CD4-positive, alpha-beta T cell (primary cell): ENCODE measurements around the gene MET. TPM values are rescaled to one million over a fixed set of nuclear protein-coding genes. Genes with fewer than 3 reads are reported as not detected.

ENCODE experiments used
- ATAC-seq: fragments of 200-7000 bp; cut with Tn5 transposase; one replicate; pipeline ENCODE4 v1.10.0; 2022; ENCODE audit warnings: mild to moderate bottlenecking; ENCODE audit not compliant: poor library complexity
- CTCF ChIA-PET: fragments of 350-600 bp; sonication (Branson Sonifier 250); formaldehyde crosslinking; loops from one replicate; lab custom pipeline; 2021; ENCODE audit warnings: antibody characterized with exemption, inconsistent platforms; lab: Charles Lee
- POLR2A ChIA-PET: fragments of 350-600 bp; sonication (Branson Sonifier 250); formaldehyde crosslinking; loops from one replicate; lab custom pipeline; 2021; ENCODE audit warnings: antibody characterized with exemption, inconsistent platforms; lab: Charles Lee
- DNase-seq, 14 experiments: peaks; one replicate each; pipeline ENCODE4 v3.0.0-alpha.2; 2013 to 2020; ENCODE audit warnings: mixed read lengths in 2 of 14
- H3K27ac ChIP-seq, 2 donors: one replicate each; pipeline versions ENCODE4 v1.5.1 to v1.7.0; 2013; ENCODE audit warnings: low read length in 2 of 2, low read depth in 1 of 2, mild to moderate bottlenecking in 1 of 2
- H3K27me3 ChIP-seq, 2 experiments: 1 replicate in 1 of 2; 2 replicates in 1 of 2; pipeline versions ENCODE4 v1.6.1 to v1.7.0; 2013; ENCODE audit warnings: low read length in 2 of 2, control low read depth in 1 of 2, mild to moderate bottlenecking in 1 of 2, moderate library complexity in 1 of 2; ENCODE audit not compliant: insufficient read depth in 2 of 2, control insufficient read depth in 1 of 2
- H3K36me3 ChIP-seq: one replicate; pipeline ENCODE4 v1.6.1; 2013; ENCODE audit warnings: low read length, control low read depth; ENCODE audit not compliant: insufficient read depth
- H3K4me1 ChIP-seq: one replicate; pipeline ENCODE4 v1.6.1; 2013; ENCODE audit warnings: low read length, control low read depth; ENCODE audit not compliant: insufficient read depth
- H3K4me3 ChIP-seq: one replicate; pipeline ENCODE4 v1.5.1; 2013; ENCODE audit warnings: mild to moderate bottlenecking, low read length, moderate library complexity
- H3K9me3 ChIP-seq, 2 experiments: 1 replicate in 1 of 2; 2 replicates in 1 of 2; pipeline versions ENCODE4 v1.6.1 to v1.7.0; 2013; ENCODE audit warnings: low read length in 2 of 2, mild to moderate bottlenecking in 2 of 2, control low read depth in 1 of 2, moderate library complexity in 1 of 2; ENCODE audit not compliant: control insufficient read depth in 1 of 2, insufficient read depth in 1 of 2
- H3K27ac Mint-ChIP-seq: one replicate; pipeline ENCODE4 v1.8.0; 2020; ENCODE audit warnings: mixed read lengths
- H3K27me3 Mint-ChIP-seq: one replicate; pipeline ENCODE4 v1.8.0; 2021; ENCODE audit warnings: mixed read lengths
- H3K36me3 Mint-ChIP-seq: one replicate; pipeline ENCODE4 v1.8.0; 2021; ENCODE audit warnings: low read depth, mixed read lengths
- H3K4me1 Mint-ChIP-seq: one replicate; pipeline ENCODE4 v1.8.0; 2021; ENCODE audit warnings: low read depth, mixed read lengths
- H3K4me3 Mint-ChIP-seq: one replicate; pipeline ENCODE4 v1.8.0; 2020; ENCODE audit warnings: mild to moderate bottlenecking, mixed read lengths
- H3K9me3 Mint-ChIP-seq: one replicate; pipeline ENCODE4 v1.8.0; 2020; ENCODE audit warnings: mixed read lengths
- CTCF ChIP-seq: fragments of 200-600 bp; IDR thresholded peaks from one replicate; pipeline ENCODE4 v1.8.0; 2022; ENCODE audit warnings: antibody characterized with exemption, mild to moderate bottlenecking
- intact Hi-C, 2 experiments: fragments of 100-400 bp; cut with DNase I in 1 of 2; cut with micrococcal nuclease in 1 of 2; formaldehyde crosslinking; loops; one replicate each; pipeline versions ENCODE4 v1.15.1 to v1.9.0; 2023 to 2025; cut with DNase I, micrococcal nuclease
- total RNA-seq, 174 experiments: library from RNA in 2 of 174; stranded (reverse) in 2 of 174; gene quantifications; one replicate each; pipeline ENCODE4 v1.2.3 and lab custom pipeline; 2021 to 2026

MET gene
- total RNA-seq, 2 experiments from 2014 or later = 0.14 TPM; not detected in 1

- Mint-ChIP-seq H3K36me3 (no peaks in the 10 kb centered on the region), H3K27ac (no peak overlapping the region), H3K4me3 (no peak overlapping the region), H3K9me3 (no peaks in the 10 kb centered on the region), H3K4me1 (no peaks in the 10 kb centered on the region), H3K27me3 (peaks cover 22% of the 10 kb centered on the region)
- Histone ChIP-seq H3K36me3 (no peaks in the 10 kb centered on the region), H3K9me3 (no peaks in the 10 kb centered on the region), H3K27me3 (peaks cover under 1 to 6% of the 10 kb centered on the region in 2 experiments), H3K27ac (no peak overlapping the region), H3K4me3 (no peak overlapping the region), H3K4me1 (no peaks in the 10 kb centered on the region)
- intact Hi-C loops = no loop called here
- CTCF ChIA-PET = no interaction called here
- POLR2A ChIA-PET = no interaction called here
- no peak for TF ChIP-seq CTCF
- ATAC-seq (no peak), DNase-seq (no peak)
Observed at GRCh38 chr7:116661865-116662264, 10.1 kb upstream of the MET start.

- H3K27me3 Mint-ChIP-seq = peaks cover 26% of the 10 kb centered on the region
- H3K4me1 Mint-ChIP-seq = no peaks in the 10 kb centered on the region
- no peaks in the 10 kb centered on the region for H3K36me3 Mint-ChIP-seq
- no peak overlapping the region for H3K4me3 Mint-ChIP-seq
- no peak for ATAC-seq
- CTCF ChIA-PET = no interaction called here
- Histone ChIP-seq H3K4me1 (no peaks in the 10 kb centered on the region), H3K27me3 (peaks cover 3 to 6% of the 10 kb centered on the region in 2 experiments), H3K9me3 (no peaks in the 10 kb centered on the region), H3K4me3 (no peak overlapping the region), H3K27ac (no peak overlapping the region), H3K36me3 (no peaks in the 10 kb centered on the region)
- no peaks in the 10 kb centered on the region for H3K9me3 Mint-ChIP-seq
- TF ChIP-seq CTCF = no peak
- POLR2A ChIA-PET = no interaction called here
- intact Hi-C loops = no loop called here
- H3K27ac Mint-ChIP-seq = no peak overlapping the region
- no peak for DNase-seq
Observed at GRCh38 chr7:116663744-116664143, 8.3 kb upstream of the MET start.

- Mint-ChIP-seq H3K27ac (no peak overlapping the region), H3K27me3 (peaks cover 37% of the 10 kb centered on the region), H3K4me3 (no peak overlapping the region), H3K4me1 (no peaks in the 10 kb centered on the region), H3K9me3 (no peaks in the 10 kb centered on the region), H3K36me3 (no peaks in the 10 kb centered on the region)
- Histone ChIP-seq H3K27me3 (peaks cover 3 to 11% of the 10 kb centered on the region in 2 experiments), H3K4me1 (no peaks in the 10 kb centered on the region), H3K4me3 (no peak overlapping the region), H3K27ac (no peak overlapping the region), H3K9me3 (no peaks in the 10 kb centered on the region), H3K36me3 (no peaks in the 10 kb centered on the region)
- CTCF ChIA-PET = no interaction called here
- no peak for TF ChIP-seq CTCF
- DNase-seq (no peak), ATAC-seq (no peak)
- intact Hi-C loops = no loop called here
- POLR2A ChIA-PET = no interaction called here
Observed at GRCh38 chr7:116665332-116665996, 6.5 kb upstream of the MET start.
